GM12864 (cell line): Measurements from ENCODE around the gene SLC25A41.

Source experiments
- DNase-seq: peaks from one replicate; pipeline ENCODE4 v3.0.0-alpha.2; 2011; ENCODE audit warnings: low read depth
- H3K4me3 ChIP-seq: 2 replicates; pipeline ENCODE4 v1.5.1; 2011; ENCODE audit warnings: mild to moderate bottlenecking, low read depth, low read length, control low read depth
- TF ChIP-seq, protein P1 (sequence below): IDR thresholded peaks from 2 replicates; pipeline ENCODE4 v1.5.1; 2011; ENCODE audit warnings: low read depth, mild to moderate bottlenecking, moderate library complexity, low read length, control low read depth, inconsistent platforms; ENCODE audit errors: missing control alignments

The SLC25A41 gene

DNA sequence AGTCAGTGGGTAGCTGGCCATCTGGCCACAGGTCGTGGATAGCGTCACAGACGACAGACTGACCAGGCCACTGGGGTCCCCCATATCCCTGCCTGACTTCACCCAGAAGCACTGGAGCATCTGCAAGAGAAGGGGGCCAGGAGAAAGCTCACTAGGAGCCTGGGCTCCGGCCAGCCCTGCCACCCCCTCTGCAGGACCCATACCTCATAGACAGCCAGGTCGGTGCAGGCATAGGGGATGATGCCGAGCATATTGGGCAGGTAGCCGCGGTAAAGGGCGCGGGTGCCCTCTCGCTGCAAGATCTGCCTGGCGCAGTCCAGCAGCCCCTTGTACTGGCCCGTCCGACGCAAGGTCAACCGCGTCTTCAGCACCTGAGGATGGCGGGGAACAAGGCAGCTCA is 6.4 kb downstream of the SLC25A41 start:
- H3K4me3 ChIP-seq: no peak overlapping the region
- DNase-seq: no peak
- TF ChIP-seq, protein P1, sequence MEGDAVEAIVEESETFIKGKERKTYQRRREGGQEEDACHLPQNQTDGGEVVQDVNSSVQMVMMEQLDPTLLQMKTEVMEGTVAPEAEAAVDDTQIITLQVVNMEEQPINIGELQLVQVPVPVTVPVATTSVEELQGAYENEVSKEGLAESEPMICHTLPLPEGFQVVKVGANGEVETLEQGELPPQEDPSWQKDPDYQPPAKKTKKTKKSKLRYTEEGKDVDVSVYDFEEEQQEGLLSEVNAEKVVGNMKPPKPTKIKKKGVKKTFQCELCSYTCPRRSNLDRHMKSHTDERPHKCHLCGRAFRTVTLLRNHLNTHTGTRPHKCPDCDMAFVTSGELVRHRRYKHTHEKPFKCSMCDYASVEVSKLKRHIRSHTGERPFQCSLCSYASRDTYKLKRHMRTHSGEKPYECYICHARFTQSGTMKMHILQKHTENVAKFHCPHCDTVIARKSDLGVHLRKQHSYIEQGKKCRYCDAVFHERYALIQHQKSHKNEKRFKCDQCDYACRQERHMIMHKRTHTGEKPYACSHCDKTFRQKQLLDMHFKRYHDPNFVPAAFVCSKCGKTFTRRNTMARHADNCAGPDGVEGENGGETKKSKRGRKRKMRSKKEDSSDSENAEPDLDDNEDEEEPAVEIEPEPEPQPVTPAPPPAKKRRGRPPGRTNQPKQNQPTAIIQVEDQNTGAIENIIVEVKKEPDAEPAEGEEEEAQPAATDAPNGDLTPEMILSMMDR: no peak

DNA sequence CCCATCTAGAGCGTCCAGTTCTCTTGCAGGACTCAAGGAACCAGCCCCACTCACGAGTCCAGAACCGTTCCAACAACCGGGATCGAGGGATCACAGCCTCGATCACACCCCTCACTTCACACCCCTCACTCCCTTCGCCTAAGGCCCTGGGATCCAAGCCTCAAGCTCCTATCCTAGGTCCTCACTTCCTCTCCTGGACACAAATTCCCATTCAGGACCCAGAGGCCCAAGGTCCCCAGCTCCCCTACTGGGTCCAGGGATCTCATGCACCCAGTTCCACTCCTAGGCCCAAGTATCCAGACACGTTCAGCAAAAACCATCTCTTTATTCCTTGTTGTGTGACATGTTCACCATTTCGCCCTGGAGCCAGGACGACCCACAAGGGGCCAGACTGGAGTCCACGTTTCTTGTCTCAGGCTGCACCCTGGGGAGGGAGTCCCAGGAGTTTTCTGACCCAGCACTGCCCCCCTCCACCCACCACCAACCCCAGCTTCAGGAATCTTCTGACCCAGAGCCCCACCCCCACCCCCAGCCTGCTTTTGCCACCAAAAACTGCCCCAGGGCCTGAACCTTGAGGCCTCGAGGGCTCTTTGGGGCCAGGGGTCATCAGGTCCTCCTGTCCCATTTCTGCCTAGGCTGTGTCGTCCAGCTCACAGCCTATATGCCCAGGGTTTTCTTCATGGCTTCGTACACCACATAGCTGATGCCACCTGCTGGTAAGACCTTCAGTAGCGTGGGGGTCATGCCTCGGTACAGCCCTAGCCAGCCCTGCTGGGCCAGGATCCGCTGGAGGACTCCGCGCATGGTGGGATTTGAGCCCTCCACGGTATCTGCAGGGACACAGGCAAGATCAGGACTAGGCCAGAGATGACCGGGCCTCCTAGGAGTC is 7.6 kb downstream of the SLC25A41 start:
- TF ChIP-seq, protein P1: peak; percentile 31
- no peak for DNase-seq
- peak overlapping the region; percentile 23 for H3K4me3 ChIP-seq

DNA sequence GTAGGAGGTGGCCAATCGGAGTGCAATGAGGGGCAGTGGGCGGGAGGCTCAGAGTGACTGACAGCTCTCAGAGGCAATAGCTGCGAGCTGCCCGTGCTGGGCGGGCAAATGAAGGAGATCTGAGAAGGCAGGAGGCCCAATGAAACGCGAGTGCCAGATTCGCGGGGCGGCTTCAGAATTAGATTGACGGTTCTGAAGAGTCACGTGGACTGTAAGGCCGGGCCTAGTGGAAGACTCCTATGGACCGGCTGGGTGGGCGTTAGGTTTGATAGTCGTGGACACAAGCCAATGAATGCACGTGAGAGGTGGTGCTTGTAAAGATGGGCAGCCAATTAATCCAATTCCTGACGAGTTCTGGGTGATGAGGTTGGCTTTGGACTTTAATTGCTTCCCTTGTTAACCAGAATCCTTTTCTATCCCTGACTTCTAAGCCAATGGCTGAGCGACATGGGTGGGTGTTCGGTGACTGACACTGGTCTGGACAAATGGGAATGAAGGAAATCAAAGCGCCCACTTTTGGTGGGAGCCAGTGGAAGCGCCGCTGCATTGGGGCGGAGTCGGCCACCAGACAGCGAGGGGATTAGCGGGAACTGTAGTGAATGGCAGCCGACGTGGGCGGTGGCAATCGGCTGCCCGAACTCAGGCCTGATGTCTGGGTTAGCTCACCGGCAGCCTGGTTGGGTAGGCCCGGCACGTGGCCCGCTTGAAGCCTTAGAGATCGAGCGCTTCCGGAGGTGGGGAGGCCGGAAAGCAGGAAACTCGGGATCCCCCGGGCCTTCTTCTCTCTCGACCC is 8.4 kb downstream of the SLC25A41 start:
- DNase-seq: peak; percentile 100
- TF ChIP-seq, protein P1: no peak
- H3K4me3 ChIP-seq: peak overlapping the region; percentile 23

DNA sequence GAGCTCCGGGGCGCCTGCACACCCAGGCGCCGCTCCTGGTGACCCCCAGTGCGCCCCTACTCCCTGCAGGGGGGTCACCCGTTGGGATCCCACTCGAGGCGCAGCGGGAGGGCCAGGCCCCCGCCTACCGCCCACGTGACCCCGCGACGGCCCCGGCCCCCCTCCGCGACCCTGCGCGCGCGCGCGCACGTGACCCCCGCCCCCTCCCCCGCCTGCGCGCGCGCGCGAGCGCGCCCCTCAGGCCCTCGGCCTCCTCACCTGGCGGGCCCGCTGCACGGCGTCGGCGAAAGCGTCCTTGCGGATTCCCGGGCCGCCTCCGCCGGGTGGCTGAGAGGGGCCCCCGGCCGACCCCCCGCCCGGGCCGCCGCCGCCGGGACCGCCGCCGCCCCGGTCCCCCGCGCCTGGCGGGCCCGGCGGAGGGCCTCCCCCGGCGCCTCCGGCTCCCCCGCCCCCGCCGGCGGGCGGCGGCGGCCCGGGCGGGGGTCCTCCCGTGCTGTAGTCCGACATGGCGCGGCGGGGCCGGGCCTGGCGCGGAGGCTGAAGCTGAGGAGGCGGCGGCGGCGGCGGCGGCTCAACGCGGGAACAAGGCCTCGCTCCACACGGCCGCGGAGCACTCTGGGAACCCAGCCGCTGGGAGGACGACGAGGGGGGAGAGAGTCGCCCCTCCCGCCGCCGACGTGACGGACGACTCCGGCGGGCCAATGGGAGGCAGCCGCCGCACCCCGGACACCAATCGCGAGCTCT is 9.2 kb downstream of the SLC25A41 start, which contains the start of gene KHSRP:
Gene KHSRP (minus strand): TSS at position 617 of the 744 bp plus-strand sequence. CDS start 110 bp downstream, at position 507.
- H3K4me3 ChIP-seq: peak within 1 kb of the TSS; percentile 70
- TF ChIP-seq, protein P1: no peak
- DNase-seq: no peak

DNA sequence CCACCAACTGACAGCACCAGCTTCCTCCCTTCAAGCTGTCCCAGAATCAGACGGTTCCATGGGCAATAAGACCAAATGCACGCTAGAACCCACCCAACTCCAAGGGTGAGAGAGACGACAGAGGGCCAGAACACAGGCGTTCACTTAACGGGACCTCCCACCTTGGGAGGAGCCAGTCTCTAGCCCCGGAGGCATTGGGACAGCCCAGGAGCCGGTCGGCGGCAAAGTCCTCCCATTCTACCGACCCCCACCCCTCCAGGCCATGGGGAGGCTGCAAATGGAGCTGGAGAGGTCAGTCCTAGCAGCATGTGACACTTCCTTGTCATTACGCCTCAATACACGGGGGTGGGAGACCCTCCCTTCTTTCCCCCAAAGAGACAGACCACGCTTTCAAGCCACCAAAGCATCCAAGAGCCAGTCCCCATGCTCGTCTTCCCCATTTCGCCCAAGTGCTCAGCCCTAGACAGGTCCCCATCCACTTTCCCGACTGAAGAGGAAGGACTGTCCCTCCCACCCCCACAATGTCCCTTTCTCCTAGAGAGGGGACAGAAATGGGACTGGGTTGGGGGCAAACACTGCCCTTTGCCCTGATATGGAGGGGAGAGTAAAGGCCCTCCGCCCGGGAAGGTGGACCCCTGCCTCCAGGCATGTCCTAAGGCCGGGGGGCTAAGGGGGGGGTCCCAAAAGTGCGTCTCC is 9.9 kb downstream of the SLC25A41 start:
- H3K4me3 ChIP-seq: peak overlapping the region; percentile 70
- TF ChIP-seq, protein P1: no peak
- no peak for DNase-seq
